ENCODE data around the gene STK4.

STK4 gene

DNA sequence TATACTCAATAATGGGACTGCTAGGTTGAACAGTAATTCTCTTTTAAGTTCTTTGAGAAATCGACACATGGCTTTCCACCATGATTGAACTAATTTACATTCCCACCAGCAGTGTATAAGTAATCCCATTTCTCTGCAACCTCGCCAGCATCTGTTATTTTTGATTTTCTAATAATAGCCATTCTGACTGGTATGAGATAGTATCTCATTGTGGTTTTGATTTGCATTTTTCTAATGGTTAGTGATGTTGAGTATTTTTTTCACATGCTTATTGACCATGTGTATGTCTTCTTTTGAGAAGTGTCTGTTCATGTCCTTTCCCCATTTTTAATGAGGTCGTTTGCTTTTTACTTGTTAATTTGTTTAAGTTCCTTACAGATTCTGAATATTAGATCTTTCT is 66.5 kb downstream of the STK4 start:
- no peak for DNase-seq

DNA sequence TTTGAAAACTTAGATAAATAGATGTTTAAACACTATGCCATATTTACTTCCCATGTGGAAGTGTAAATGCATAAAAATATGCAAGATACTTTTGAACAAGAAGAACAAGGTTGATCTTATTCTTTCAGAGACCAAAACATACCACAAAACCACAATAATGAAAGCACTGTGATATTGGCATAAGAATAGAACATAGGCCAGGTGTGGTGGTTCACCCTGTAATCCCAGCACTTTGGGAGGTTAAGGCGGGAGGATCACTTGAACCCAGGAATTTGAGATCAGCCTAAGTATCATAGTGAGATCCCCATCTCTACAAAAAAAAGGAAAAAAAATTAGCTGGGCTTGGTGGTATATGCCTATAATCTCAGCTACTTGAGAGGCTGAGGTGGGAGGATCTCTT is 68.1 kb downstream of the STK4 start:
- no peak for DNase-seq

DNA sequence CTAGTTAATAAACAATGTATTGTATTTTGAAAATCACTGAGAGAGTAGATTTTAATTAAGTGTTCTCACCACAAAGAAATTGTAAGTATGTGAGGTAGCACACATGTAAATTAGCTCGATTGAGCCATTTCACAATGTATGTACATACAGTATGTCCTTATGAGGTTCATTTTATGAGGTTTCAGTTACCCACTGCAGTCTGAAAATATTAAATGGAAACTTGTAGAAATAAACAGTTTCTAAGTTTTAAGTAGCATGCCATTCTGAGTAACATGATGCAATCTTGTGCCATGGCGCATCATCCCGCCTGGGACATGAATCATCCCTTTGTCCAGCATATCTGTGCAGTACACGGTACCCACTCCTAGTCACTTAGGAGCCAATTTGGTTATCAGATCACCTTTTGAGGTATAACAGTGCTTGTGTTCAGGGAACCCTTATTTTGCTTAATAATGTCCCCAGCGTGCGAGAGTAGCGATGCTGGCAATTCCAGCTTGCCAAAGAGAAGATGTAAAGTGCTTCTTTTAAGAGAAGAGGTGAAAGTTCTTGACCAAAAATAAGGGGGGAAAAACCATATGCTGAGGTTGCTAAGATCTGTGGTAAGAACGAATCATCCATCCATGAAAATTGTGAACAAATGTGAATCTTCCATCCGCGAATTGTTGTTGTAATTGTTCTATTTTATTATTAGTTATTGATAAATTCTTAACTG is 69.9 kb downstream of the STK4 start:
- no peak for DNase-seq

DNA sequence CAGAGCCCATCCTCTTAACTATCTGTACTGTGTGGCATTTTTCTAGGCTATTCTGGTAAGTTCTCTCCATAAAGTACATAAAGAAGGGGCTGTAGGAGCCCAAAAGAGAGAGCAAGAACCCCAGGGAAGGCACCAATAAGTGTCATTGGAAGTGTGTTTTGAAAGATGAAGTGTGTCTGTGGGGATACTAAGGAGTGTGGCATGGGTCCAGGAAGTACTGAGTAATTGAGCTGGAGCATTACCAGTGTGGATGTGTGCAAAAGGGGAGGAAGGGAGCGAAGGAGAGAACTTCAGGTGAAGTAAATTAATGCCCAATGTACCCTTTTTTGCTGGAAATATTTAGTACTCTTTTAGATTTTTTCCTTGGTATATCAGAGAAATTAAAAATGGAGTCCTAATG is 70.7 kb downstream of the STK4 start:
- DNase-seq, result no peak

DNA sequence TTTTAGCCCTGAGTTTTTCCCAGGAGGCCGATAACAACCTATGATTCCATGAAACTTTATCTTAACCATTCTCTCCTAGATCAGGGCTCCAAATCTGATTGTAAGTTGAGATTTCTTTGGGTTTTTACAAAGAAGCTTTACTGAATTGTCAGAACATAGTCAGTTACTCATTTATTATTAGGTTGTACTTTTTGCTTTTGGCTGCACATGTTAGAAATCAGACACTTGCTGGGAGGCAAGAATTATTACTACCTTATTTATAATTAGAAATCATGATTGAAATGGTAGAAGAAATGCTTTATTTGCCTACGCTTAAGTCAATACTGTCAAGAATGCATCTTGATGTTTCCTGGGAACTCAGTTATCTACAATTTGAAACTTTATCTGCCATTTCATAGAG is 71.3 kb downstream of the STK4 start:
- no peak for DNase-seq

DNA sequence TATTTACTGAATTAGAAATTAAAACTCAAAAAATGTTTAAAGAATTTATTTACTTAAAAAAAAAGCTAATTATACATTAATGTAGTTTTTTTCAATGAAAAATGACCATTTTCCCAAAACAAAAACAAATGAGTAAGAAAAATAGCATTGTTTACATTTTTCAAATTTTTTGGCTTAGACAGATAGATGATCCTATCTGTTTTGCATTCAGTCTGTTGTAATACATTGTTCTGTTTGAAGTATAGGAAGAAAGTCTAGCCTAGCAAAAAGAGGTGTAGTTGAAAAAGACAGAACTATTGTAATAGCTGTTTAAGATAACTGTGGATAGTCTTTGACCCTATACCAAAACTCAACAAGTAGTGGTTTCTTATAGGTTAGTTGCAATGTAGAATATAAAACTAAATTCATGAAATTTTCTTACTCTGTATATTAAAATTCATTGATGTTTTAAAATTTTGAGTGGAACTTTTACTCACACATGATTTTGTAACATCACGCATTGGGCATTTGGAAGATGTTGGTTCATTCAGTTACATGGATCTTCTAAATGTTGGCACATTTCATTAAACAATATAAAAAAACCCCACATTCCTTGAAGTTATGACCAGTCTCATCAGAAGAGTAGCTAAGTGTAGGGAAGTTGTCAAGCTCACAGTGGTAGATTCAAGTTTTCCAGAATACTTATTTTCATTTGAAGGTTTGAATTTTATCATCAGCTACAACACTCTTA is 72.6 kb downstream of the STK4 start:
- no peak for DNase-seq

DNA sequence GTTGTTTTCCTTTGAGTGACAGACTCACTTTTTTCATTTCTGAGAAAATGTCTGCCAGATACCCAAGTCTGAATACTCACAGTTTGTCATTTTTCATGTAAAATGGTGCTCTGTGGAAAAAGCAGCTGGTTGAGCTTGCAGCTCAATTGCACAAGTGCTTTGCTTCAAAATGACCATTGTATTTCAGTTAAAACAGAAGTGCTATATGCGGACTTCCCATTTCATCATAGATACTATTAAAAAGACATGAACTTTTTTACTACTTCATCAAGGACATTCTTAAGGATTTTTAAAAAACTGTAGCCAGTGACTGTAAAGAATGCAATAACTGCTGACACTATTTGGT is 73.1 kb downstream of the STK4 start:
- DNase-seq, result no peak

DNA sequence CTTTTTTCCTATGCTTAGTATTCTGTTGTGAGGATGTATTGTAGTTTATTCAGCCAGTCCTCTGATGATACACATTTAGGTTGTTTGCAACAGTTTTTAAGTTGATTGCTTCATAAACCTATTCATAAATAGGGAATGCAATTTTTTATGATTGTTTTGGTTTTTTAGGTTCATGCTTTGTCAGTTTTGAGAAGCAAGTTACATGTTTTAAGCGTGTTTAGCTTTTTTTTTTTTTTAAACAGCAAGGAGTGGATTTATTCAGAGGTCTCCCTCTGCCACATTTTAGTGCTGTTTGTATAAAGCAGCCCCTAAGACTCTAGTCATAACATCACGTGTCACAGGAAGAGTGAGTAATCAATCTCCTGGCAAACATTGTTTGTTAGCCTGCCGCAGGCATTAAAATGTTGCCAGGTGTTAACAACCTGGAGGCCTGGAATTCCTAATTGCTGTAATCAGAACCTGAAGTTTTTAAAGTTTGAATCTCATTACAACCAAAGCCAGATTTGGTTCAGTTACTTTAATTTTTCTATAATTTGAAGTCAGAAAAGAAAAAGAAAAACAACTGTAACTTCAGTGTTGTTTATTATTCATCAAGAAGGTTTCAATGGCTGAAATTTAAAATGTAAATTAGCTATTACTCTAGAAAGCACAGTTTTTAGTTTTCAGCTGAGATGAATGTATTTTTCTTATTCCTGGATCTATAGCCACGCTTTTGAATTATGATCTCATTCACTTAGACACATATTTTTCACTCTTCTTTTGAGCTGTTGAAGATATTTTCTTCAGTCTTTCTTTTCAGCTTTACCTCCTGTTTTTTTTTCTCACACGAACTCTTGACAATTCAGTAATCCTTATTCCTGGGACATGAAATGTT is 75.4 kb downstream of the STK4 start:
- DNase-seq, result no peak

DNA sequence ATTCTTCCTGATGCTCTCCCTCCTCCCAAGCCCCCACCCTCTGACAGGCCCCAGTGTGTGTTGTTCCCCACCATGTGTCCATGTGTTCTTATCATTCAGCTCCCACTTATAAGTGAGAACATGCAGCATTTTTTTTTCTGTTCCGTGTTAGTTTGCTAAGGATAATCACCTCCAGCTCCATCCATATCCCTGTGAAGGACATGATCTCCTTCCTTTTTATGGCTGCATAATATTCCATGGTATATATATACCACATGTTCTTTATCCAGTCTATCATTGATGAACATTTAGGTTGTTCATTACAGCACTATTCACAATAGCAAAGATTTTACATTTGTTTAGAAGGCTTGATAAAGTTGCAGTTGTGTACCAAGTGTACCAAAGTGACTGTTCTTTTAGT is 76.7 kb downstream of the STK4 start:
- DNase-seq, result no peak

DNA sequence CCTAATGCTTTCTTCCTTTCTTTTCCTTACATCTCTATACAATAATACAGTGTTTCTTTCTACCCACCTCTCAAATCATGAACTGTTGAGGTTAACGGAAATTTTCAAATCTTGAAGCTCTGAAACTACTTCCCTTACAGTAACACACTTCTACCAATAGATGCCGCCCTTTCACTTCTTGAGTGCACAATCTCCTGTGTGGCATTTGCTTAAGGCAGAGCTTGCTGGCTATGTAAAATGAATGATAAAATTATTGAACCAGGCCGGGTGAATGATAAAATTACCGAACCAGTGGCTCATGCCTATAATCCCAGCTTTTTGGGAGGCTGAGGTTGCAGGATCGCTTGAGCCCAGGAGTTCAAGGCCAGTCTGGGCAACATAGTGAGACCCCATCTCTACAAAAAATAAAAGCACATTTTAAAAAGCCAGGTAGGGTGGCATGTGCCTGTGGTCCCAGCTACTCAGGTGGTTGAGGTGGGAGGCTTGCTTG is 77.8 kb downstream of the STK4 start:
- DNase-seq, result no peak

DNA sequence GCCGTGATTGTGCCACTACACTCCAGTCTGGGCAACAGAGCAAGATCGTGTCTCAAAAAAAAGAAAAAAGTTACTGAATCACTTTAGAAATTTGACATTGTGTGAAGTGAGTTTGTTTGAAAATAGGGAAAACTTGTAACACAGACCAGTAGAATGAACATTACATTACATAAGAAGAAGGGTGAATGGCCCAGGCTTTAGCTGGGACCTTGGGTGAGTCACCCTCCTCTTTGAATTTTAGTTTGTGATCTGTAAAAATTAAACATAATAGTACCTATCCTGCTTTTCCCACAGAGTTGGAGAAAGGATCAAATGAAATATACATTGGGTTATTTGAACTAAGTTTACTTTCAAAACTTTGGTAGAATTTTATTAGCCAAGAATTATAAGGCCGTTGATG is 78.3 kb downstream of the STK4 start:
- DNase-seq, result no peak

DNA sequence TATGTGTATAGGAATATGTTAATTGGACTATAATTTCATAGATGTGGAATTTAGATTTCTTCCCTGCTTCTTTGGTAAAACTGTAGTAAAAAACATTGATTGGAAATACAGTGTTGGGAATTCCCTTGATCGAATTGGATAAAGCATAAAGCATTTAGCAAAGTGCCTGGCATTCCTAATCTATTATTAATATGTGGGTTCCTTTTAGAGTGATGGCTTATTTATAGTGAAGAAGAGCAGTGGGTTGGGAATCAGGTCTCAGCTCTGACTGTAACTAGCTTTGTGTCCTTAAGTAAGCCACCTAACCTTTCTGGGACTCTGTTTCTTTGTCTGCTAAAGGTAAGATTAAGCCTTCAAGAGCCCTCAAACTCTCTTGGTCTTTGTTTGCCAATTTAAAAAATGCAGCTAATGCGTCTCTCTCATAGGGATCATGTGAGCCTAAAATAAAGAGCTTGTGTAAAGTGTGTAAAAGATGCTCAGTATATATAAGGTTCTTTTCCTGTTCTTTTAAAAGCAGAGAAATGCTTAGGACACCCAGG is 81.3 kb downstream of the STK4 start:
- no peak for DNase-seq

DNA sequence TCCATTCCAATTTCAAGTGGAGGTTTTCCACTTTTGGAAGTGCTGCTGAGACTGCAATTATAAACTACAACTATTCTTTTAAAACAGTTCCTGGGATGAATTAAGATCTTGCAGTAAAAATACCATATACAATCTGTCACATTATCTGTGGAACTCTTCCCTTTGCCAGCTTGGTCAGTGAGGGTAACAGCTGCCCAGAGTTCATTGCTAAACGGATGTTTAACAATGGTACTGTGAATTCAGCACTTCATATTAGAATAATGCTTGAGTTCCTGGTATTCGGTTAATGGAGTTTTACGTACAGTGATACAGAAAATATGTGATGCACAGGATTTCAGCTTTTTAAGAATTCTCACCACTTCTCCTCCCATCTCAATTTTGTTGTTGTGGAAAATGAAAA is 83.1 kb downstream of the STK4 start:
- DNase-seq, result no peak

DNA sequence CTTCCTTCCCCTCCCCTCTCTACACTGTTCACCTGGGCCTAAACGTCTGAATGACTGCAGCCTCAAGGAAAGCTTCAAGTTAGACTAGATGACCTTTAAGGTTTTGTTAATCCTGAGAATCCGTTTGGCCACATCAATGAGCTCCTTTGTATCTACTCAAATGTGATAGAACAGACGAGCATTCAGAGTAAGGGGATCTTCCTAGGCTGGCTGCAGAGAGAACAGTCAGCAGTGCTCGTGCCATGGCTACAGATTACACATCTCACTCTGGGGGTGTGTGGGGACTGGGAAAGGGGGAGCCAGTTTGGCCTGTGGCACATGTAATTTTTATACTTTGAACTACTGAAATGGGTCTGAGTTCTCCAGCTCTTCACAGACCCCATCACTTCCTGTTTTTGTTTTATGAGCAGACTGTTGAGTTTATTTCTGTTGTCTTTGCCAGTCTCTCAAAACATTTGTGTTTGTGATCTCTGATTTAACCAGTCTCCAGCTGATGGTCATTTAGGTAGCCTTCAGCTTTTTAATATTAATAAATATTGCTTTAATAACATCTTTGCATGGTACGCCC is 83.7 kb downstream of the STK4 start:
- DNase-seq, result no peak

DNA sequence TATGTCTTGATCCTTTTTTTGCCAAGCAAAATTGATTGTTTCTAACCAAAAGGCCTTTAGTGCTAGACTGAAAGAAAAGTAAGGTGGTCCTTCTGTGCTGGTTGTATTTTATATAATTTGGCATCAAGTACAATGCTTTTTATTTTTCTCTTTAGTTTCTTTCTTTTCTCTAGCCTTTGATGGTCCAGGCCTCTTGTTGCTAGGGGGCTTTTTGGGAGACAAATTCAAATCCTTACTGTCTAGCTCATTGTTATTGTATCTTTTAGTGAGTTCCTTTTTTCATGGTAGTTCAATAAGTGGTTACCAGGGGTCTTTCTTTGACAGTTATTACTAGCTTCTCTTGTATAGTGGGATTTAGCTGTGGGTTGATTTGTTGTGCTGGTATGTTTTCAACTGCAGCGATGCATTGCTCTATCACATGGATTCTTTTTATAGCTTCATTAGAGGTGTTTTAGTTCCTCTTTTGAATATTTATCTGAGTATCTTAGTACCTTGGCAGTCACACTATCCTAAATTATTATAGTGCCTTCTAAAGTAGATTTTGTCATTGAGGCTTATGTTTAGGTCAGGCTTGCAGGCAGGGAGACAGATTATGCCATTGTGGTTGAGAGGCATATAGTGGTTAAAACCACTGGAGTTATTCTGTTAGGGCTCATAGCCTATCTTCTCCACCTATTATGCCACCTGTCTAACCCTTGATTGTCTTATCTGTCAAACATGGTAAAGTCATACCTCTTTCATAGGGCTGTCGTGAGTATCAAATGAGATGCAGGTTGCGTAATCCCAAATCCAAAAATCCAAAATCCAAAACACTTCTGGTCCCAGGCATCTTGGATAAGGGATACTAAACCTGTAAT is 85.1 kb downstream of the STK4 start:
- no peak for DNase-seq

DNA sequence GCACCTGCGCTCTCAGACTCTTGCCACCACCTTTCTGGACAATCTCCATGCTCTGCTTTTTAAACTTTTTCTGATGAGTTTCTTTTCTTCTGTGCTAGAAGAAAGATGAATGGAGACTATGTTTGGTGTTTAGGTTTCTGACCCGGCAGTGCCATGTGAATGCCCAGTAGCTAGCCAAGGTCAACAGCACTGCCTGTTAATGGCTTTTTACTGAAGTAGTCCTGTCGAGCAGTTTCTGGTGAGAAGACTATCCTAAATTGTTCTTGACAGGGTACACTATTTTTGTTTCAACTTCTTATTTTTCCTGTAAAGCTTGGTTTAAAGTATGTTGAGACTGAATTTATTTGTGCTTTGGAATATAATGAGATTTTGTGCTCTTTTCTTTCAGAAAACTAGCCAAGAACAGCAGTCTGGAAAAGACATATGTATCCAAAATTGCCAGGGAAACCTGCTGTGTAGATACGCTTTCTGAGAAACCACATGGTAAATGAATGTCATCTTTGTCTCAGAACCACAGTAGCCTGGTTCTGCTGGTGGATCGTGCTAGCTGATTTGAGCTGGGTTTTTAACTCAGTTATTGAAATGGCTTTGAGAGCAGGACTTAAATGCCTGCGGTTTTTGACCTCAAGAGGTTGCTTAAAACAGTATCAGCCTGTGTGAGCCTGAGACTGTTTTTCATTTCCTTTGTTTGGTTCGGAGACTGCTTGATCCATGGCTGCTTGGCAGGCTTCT is 86.6 kb downstream of the STK4 start:
- DNase-seq, result no peak

DNA sequence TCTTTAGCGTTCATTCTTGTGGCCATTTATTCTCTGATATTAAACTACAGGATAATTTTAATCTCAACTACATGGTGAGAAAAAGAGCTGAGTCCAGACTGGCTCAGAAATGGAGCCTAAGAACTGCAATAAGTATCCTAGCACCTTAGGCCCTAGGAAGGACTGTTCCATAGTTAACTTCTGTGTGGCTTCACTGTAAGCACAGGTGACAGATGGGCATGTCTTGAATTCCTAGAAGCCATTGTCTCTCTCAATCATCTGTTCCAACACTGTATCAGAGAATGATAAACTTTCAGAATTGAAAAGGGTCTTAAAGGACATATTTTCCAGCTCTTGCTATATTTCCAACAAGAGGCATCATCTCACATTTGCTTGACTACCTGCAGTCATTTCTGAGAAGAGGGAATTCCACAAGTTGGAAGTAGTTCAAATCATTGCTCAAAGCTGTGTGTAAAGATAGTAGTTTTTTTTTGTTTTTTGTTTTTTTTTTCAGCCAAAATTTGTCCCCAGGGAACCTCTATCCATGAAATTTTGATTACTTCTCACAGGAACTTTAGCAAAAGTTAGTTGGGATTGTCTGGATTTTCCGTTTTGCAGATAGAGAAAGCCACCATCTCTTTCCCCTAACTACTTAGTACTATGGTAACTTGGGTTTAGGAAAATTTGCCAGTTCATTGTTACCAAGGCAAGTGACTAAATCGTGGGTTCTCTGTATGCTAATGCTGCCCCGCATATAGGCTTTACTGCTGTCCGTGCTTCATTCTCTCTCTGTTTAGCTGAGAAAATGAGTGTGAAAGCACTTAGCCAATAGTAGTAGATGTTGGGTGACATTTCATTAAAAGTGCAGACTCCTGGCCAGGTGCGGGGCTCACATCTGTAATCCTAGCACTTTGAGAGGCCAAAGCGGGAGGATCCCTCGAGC is 87.4 kb downstream of the STK4 start:
- DNase-seq, result no peak

DNA sequence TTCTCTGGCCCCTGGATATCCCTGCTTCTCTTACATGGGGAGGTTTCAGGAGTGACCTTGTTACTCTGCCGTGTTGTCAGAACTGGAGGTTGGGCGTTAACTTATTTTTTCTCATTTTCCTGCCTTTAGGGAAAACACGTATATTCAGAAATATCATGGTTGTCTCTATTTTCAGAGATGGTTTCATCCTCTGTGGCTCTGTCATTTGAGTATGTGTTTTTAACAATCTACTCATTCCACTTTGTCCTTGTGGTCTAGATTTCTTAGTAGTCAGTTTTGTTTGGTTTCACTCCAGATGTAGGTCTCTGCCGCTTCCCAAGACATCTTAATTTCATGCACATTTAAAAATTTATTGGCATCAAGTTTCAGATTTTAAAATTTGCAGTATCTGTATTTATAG is 88.7 kb downstream of the STK4 start:
- DNase-seq, result no peak

DNA sequence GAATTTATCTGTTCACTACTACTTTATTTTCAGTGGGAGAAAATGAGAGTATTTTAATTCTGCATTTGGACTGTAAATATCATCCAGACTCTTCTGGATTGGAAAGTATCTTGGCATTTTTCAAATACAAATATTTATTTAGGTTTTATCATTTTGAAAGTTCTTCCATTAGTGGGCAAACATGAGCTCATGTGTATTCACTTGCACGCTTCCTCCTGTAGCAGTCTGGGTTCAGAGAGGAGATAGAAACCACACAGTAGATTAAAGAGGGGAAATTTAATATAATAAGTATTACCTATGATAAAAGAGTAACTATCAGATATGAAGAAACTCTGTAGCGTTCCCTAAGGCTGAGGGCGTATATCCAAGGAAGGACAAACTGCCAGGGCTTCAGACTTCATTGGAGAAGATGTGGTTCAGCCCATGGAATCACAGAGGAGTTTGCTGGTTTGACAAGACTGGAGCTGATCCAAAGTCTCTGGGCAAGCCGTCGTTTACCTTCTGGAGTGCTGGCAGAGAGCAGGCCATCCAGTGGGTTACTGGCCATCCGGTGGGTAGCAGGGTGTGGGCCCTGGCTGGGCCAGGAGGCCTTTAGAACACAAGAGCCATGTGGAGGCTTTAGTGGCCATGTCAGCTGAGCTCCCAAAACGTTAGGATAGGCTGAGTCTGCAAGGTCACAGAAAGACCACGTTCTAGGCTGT is 90.3 kb downstream of the STK4 start:
- no peak for DNase-seq
